Lower lobe of right lung (tissue), 2 donors: ENCODE measurements around the gene AMHR2. TPM values are rescaled to one million over a fixed set of nuclear protein-coding genes. Genes with fewer than 3 reads are reported as not detected.
A peak's percentile ranks its signal among the peaks of the same experiment; 100 is the strongest.
"Not testable (repeated sequence)": the region's sequence is repeated elsewhere in the genome, so short reads cannot be mapped to it uniquely, and the experiment has no call there.

ENCODE experiments used
- ATAC-seq, 2 donors: fragments of 200-7000 bp; cut with Tn5 transposase; one replicate each; pipeline ENCODE4 v1.9.1; 2020 to 2022; ENCODE audit warnings: mild to moderate bottlenecking in 2 of 2, moderate library complexity in 2 of 2
- DNase-seq: peaks from one replicate; pipeline ENCODE4 v3.0.0-alpha.2; 2020
- H3K27ac ChIP-seq: fragments of 200-600 bp; one replicate; pipeline ENCODE4 v1.8.0; 2022
- H3K27me3 ChIP-seq: fragments of 200-600 bp; one replicate; pipeline ENCODE4 v1.8.0; 2022; ENCODE audit warnings: low read depth
- H3K36me3 ChIP-seq: fragments of 200-600 bp; one replicate; pipeline ENCODE4 v1.8.0; 2022; ENCODE audit warnings: mild to moderate bottlenecking
- H3K4me1 ChIP-seq: fragments of 200-600 bp; one replicate; pipeline ENCODE4 v1.8.0; 2022
- H3K4me3 ChIP-seq: fragments of 200-600 bp; one replicate; pipeline ENCODE4 v1.8.0; 2022; ENCODE audit warnings: mild to moderate bottlenecking
- H3K9me3 ChIP-seq: fragments of 200-600 bp; one replicate; pipeline ENCODE4 v1.8.0; 2022
- intact Hi-C: fragments of 100-400 bp; cut with DNase I; formaldehyde crosslinking; loops from one replicate; pipeline ENCODE4 v1.11.0; 2022
- total RNA-seq: library from RNA; stranded (reverse); fragmentation: NEBNext Ultra II Directional; extraction: Animal tissue kit (Norgen Biotek cat#: 25700); gene quantifications from one replicate; pipeline ENCODE4 v1.2.1, GENCODE V29; 2021
- TF ChIP-seq, protein P1 (sequence below): fragments of 200-600 bp; IDR thresholded peaks from one replicate; pipeline ENCODE4 v1.8.0; 2022; ENCODE audit warnings: antibody characterized with exemption, mild to moderate bottlenecking
- donor health status: DM: no; HTN: yes; CAD: no; lungs with severe emphysema.

AMHR2 gene
- total RNA-seq, 1 donor from 2014 or later = 1.2 TPM

DNA sequence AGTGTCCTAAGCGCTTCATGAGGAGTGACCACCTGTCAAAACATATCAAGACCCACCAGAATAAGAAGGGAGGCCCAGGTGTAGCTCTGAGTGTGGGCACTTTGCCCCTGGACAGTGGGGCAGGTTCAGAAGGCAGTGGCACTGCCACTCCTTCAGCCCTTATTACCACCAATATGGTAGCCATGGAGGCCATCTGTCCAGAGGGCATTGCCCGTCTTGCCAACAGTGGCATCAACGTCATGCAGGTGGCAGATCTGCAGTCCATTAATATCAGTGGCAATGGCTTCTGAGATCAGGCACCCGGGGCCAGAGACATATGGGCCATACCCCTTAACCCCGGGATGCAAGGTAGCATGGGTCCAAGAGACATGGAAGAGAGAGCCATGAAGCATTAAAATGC lies 12.7 kb upstream of the AMHR2 start:
- DNase-seq = no peak
- TF ChIP-seq, protein P1, sequence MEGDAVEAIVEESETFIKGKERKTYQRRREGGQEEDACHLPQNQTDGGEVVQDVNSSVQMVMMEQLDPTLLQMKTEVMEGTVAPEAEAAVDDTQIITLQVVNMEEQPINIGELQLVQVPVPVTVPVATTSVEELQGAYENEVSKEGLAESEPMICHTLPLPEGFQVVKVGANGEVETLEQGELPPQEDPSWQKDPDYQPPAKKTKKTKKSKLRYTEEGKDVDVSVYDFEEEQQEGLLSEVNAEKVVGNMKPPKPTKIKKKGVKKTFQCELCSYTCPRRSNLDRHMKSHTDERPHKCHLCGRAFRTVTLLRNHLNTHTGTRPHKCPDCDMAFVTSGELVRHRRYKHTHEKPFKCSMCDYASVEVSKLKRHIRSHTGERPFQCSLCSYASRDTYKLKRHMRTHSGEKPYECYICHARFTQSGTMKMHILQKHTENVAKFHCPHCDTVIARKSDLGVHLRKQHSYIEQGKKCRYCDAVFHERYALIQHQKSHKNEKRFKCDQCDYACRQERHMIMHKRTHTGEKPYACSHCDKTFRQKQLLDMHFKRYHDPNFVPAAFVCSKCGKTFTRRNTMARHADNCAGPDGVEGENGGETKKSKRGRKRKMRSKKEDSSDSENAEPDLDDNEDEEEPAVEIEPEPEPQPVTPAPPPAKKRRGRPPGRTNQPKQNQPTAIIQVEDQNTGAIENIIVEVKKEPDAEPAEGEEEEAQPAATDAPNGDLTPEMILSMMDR = no peak

DNA sequence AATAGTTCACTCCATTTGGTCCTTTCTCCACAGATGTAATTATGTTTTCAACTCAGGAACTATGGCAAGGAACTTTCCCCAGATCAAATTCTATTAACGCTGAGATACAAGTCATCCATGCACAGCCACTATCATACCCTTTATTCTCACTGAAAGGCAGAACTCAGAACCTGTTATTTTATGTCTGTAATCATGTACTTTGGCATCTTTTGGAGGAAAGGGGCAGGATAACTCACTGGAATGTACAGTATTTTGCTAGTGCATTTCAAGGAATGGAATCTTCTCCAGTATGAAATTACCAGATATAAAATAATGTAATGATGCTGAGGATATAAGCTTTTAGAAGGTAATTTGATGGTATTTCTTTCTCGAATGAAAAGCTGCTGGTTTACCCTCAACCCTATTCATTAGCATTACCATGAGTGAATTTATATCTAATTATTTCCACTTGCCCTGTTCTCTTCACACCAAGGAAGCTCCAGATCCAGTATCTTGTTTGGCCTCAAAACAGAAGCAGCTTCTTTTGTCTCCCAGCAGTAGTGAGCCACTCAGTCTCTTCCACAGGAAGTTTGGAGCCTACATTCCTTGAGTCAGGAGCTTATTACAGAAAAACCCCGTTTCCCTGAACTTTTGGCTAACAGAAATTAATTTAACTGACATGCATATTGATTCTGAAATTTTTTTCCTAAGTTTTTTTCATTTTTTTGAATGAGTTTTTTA lies 10.0 kb upstream of the AMHR2 start:
- Histone ChIP-seq H3K27me3 (no peaks in the 10 kb centered on the region), H3K36me3 (peaks cover 50% of the 10 kb centered on the region), H3K27ac (no peak overlapping the region), H3K4me1 (peaks cover 31% of the 10 kb centered on the region), H3K9me3 (no peaks in the 10 kb centered on the region), H3K4me3 (no peak overlapping the region)
- intact Hi-C loops = no loop called here
- TF ChIP-seq, protein P1 = no peak
- ATAC-seq (no peak), DNase-seq (no peak)

More for the DNA sequence above, 12.7 kb upstream of the AMHR2 start:
- Histone ChIP-seq H3K9me3 (no peaks in the 10 kb centered on the region), H3K4me3 (no peak overlapping the region), H3K27ac (no peak overlapping the region), H3K27me3 (no peaks in the 10 kb centered on the region), H3K4me1 (peaks cover 24% of the 10 kb centered on the region), H3K36me3 (peaks cover 77% of the 10 kb centered on the region)
- ATAC-seq = no peak
- intact Hi-C loops = no loop called here

DNA sequence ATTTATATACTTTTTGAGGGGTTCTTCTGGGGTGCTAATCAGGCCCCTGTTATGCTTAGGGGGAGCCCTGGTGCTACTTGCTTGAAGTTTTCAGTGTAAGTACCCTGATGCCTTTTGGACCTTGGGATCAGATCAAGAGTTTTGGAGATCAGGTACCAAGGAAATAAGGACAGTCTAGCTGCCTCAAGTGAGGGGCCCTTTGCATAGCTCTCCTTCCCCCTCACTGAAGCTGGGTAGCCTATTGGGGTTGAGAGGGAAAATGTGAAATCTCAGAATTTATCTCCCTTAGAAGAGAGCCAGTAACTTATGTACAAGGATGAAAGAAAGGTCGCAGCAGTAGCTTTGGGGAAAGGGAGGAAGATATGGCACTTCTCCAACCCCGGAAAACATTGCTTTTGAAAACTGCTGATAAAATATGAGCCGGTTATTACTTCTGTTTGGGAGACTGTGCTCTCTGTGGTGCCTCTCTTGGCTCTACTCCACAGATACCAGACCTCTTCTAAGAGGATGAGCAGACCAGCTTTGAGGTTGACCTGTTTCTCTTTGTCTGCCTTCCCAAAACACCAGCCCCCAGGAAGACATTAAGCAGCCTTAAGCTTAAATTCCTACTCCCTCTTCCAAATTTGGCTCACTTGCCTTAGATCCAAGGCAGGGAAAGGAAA lies 8.8 kb upstream of the AMHR2 start:
- intact Hi-C loops = no loop called here

DNA sequence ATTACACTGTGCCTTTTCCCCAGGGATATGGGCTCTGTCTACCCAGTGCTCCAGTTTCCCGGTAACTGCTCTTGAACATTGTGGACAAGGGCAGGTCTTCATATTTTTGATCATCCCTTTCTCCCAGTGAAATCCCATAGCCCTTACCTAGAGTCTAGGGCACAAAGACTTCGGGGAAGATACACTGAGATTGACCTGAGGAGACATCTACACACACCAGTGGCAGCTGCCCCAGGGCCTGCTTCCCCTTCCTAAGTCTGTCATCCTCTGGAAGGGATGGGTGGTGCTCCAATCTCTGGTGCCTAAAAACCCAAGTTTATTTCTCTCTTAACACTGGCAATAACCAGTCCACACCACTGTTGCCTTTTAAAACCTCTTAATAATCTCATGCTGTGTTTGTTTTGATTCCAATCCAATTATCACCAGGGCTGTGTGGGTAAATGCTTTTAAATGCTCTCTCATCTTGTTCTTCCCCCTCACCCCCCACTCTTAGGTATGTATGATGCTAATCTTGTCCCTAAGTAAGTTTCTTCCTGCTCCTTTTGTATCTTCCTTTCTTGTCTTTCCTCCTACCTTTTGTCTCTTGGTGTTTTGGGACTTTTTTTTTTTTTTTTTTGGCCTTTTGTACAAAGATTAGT lies 7.8 kb upstream of the AMHR2 start:
- Histone ChIP-seq H3K36me3 (peaks cover 27% of the 10 kb centered on the region), H3K4me1 (peaks cover 31% of the 10 kb centered on the region)
- H3K9me3 ChIP-seq, H3K27ac ChIP-seq, H3K27me3 ChIP-seq, intact Hi-C loops, DNase-seq, H3K4me3 ChIP-seq: not testable (repeated sequence)
- ATAC-seq = peak in 1 of 2 donors; percentile 29

More for the DNA sequence above, 8.8 kb upstream of the AMHR2 start:
- TF ChIP-seq, protein P1 = no peak
- Histone ChIP-seq H3K4me1 (peaks cover 31% of the 10 kb centered on the region), H3K36me3 (peaks cover 37% of the 10 kb centered on the region), H3K4me3 (no peak overlapping the region), H3K27ac (no peak overlapping the region), H3K27me3 (no peaks in the 10 kb centered on the region), H3K9me3 (no peaks in the 10 kb centered on the region)
- ATAC-seq = no peak
- DNase-seq = no peak

DNA sequence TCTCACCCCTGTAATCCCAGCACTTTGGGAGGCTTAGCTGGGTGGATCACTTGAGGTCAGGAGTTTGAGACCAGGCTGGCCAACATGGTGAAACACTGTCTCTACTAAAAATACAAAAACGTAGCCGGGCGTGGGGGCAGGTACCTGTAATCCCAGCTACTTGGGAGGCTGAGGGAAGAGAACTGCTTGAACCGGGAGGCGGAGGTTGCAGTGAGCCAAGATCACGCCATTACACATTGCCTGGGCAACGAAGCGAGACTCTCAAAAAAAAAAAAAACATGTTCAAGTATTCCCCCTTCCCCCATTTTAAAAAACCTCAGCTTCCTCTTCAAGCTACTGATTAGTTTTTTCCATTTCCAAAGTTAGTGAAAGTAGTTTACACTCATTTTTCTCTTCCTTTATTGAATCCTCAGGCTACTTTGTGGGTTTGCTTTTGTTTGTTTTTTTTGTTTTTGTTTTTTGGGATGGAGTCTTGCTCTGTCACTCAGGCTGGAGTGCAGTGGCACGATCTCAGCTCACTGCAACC lies 6.3 kb upstream of the AMHR2 start:
- H3K27ac ChIP-seq, intact Hi-C loops, H3K27me3 ChIP-seq, DNase-seq, H3K4me3 ChIP-seq, H3K9me3 ChIP-seq: not testable (repeated sequence)
- Histone ChIP-seq H3K4me1 (peaks cover 33% of the 10 kb centered on the region), H3K36me3 (peaks cover 13% of the 10 kb centered on the region)
- peak in 1 of 2 donors; percentile 18 for ATAC-seq

DNA sequence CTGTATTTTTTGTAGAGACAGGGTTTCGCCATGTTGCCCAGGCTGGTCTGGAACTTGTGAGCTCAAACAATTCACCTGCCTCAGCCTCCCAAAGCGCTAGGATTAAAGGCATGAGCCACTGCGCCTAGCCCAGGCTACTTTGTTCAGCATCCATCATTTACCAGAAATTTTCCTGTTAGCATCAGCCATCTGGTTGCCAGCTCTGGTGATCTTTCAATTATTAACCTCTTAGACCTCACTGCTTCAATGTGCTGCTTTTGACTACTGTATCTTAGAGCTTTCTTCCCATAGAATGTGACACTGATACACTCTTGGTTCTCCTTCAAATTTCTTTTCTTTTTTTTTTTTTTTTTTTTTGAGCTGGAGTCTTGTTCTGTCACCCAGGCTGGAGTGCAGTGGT lies 5.4 kb upstream of the AMHR2 start:
- Histone ChIP-seq H3K27ac (no peak overlapping the region), H3K4me3 (no peak overlapping the region), H3K36me3 (peaks cover 9% of the 10 kb centered on the region), H3K4me1 (peaks cover 30% of the 10 kb centered on the region), H3K27me3 (no peaks in the 10 kb centered on the region), H3K9me3 (no peaks in the 10 kb centered on the region)
- TF ChIP-seq, protein P1 = no peak
- DNase-seq = no peak
- ATAC-seq = no peak
- intact Hi-C loops = no loop called here
